PFSK-1 (cell line): Measurements from ENCODE around the gene CD163.

Experiments
- FOXP2 ChIP-seq: optimal IDR thresholded peaks from 2 replicates; pipeline ENCODE3; 2011; ENCODE audit warnings: borderline replicate concordance, control low read depth, inconsistent platforms; ENCODE audit not compliant: insufficient read depth; ENCODE audit errors: extremely low read length, extremely low read depth
- POLR2AphosphoS5 ChIP-seq: IDR thresholded peaks from 2 replicates; pipeline ENCODE4 v1.6.1; 2012; ENCODE audit warnings: low read depth, mild to moderate bottlenecking, control low read depth, low read length, moderate library complexity
- SIN3A ChIP-seq: IDR thresholded peaks from 2 replicates; pipeline ENCODE4 v1.6.1; 2012; ENCODE audit warnings: mild to moderate bottlenecking, low read length, moderate library complexity, borderline replicate concordance; ENCODE audit not compliant: insufficient read depth
- TAF1 ChIP-seq: IDR thresholded peaks from 2 replicates; pipeline ENCODE4 v1.6.1; 2012; ENCODE audit warnings: low read length, control low read depth, borderline replicate concordance; ENCODE audit not compliant: insufficient read depth
- TF ChIP-seq, protein P1 (sequence below), 2 experiments: IDR thresholded peaks; 2 replicates each; pipeline versions ENCODE4 v1.6.1 to v1.8.0; 2011 to 2012; ENCODE audit warnings: low read depth in 2 of 2, low read length in 2 of 2, control low read depth in 1 of 2, inconsistent platforms in 1 of 2, mild to moderate bottlenecking in 1 of 2, moderate library complexity in 1 of 2; ENCODE audit not compliant: insufficient read depth in 1 of 2

DNA sequence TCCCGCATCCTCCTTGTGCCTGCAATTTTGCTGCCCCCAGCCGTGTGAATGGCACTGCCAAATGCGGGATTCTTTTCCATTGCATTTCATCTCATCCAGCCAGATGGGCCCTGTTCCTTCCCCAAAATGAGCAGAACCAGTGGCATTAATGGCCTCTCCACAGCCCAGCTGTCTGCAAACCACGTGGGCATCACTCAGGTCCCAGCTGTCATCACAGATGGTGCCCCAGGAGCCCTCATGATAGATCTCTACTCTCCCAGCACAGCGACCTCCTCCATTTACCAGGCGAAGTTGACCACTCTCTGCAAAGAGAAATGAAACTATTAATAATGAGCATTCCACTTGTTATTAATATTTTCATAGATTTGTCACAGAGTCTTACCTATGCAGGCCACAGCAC, 17.1 kb downstream of the CD163 start:
- TF ChIP-seq POLR2AphosphoS5, result no peak
- TF ChIP-seq SIN3A, result no peak
- TF ChIP-seq, protein P1, sequence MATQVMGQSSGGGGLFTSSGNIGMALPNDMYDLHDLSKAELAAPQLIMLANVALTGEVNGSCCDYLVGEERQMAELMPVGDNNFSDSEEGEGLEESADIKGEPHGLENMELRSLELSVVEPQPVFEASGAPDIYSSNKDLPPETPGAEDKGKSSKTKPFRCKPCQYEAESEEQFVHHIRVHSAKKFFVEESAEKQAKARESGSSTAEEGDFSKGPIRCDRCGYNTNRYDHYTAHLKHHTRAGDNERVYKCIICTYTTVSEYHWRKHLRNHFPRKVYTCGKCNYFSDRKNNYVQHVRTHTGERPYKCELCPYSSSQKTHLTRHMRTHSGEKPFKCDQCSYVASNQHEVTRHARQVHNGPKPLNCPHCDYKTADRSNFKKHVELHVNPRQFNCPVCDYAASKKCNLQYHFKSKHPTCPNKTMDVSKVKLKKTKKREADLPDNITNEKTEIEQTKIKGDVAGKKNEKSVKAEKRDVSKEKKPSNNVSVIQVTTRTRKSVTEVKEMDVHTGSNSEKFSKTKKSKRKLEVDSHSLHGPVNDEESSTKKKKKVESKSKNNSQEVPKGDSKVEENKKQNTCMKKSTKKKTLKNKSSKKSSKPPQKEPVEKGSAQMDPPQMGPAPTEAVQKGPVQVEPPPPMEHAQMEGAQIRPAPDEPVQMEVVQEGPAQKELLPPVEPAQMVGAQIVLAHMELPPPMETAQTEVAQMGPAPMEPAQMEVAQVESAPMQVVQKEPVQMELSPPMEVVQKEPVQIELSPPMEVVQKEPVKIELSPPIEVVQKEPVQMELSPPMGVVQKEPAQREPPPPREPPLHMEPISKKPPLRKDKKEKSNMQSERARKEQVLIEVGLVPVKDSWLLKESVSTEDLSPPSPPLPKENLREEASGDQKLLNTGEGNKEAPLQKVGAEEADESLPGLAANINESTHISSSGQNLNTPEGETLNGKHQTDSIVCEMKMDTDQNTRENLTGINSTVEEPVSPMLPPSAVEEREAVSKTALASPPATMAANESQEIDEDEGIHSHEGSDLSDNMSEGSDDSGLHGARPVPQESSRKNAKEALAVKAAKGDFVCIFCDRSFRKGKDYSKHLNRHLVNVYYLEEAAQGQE (IDR thresholded peaks at IDR 0.05; ENCODE audit: insufficient read depth in 1 of 2, low read depth in 2 of 2, low read length in 2 of 2), result no peak
- no peak for TF ChIP-seq TAF1
- TF ChIP-seq FOXP2, result no peak
